HG02798 (cell line): Measurements from ENCODE around the gene RAVER2.

Source experiments
- ATAC-seq: cut with Tn5 transposase; IDR thresholded peaks from one replicate; pipeline ENCODE4 v1.9.1; 2021; ENCODE audit warnings: mild to moderate bottlenecking; ENCODE audit not compliant: unreplicated experiment, poor library complexity

Gene RAVER2

GRCh38 chr1:64867266-64867665 is 122.4 kb downstream of the RAVER2 start:
- ATAC-seq, result no peak

- ATAC-seq, result no peak
Observed at GRCh38 chr1:64871256-64871655, 126.4 kb downstream of the RAVER2 start.

DNA sequence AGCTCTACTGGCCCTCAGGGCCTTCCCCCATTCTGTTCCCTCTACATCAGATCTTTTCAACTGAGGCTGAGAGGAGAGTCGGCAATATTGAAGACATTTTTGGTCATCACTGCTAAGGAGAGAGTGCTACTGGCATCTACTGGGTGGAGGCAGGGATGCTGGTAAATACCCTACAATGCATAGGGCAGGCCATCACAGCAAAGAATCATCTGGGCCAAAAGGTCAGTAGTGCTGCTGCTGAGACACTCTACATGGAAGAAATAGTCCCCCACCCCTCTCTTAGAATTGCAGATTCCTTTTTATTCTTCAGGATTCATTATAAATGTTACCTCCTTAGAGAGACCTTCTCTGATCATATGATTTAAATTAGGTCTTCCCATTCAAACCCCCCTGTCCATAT is 127.2 kb downstream of the RAVER2 start:
- ATAC-seq, result no peak

GRCh38 chr1:64873576-64873975 is 128.7 kb downstream of the RAVER2 start:
- ATAC-seq, result no peak

GRCh38 chr1:64874666-64875065 is 129.8 kb downstream of the RAVER2 start:
- ATAC-seq, result no peak

- ATAC-seq, result no peak
Observed at GRCh38 chr1:64875101-64875500, 130.2 kb downstream of the RAVER2 start.

DNA sequence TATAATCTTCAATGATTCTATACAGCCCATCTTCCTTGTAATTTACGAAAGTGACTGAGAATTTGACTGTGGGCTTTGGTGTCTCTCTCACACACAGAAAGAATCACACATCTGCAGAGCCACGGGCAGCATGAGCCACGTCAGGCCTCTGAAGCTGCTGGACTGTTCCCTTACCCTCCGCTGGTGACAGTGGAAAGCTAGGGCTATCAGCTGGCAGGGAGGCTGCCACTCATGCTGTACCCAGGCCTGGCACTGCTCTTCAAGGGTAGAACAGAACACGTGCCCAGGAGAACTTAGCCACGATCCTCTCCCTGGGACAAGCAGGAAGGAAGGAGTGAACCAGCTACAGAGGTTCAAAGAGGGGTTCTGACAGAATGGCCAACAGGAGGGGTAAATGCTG is 130.7 kb downstream of the RAVER2 start:
- ATAC-seq, result no peak

- ATAC-seq, result no peak
Observed at GRCh38 chr1:64877151-64877550, 132.3 kb downstream of the RAVER2 start.

DNA sequence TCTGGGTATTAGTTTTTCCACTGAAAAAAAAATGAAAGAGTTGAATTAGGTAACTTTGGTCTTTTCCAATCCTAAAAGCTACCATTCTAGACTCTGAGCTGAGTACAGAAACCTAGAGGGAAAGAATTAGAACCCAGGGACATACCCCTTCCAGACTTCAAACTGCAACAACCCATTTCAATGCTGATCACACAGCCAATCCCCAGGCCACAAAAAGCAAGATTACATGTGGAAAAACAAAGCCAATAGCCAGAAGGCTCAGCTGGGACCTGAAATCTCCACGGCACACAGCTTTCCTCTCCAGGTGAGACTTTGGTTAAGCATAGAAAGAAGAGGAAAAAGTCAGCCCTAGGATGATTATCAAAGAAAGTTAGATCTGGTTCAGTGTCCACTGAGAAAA is 132.7 kb downstream of the RAVER2 start:
- ATAC-seq, result no peak

DNA sequence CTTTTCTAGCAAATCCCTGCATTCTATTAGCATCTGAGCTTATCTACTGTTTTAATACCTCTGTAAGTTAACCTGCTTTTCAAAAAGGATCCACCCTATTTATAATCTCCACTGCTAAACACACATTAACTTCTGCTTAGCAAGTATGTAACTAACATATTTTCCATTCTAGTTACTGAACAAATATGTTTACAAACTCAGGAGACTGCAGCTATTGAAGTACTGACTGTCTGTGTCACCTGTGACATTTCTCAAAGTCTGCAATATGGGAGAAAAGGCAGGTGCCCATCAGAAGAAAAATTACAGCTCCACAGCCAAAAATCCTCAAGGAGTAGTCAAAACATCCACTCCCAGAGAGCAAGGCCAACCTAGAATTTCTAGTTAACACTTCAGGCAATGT is 133.2 kb downstream of the RAVER2 start:
- no peak for ATAC-seq

GRCh38 chr1:64878931-64879611 is 134.2 kb downstream of the RAVER2 start:
- ATAC-seq, result no peak

DNA sequence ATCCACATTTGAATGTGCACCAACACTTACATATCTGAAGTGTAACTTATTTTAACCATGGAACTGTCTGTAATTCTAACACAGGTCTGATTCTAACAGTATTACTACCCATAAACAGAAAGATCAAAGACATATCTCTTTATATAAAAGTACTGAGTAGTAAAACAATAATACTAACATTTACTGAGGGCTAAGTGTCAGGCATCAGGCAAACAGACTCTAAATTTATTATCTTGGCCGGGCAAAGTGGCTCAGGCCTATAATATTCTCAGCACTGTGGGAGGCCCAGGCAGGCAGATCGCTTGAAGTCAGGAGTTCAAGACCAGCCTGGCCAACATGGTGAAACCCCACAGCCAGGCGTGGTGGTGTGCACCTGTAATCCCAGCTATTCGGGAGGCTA is 135.6 kb downstream of the RAVER2 start:
- ATAC-seq, result no peak

DNA sequence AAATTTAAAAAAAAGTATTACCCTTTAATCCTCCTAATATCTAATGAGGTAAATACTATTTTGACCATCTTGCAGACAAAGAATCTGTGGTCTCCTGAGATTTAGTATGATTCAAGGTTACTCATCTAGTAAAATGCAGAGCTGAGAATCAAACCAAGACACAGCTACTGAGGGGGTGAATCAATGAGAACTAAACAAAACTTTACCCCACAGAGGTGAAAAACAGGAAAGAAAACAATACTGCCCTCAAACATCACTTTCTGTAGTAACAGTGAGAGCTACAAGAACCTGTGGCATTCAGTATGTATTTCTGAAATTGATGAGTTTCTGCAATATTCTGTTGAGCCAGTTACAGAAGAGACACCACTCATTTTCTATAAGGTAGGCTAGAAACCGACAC is 136.4 kb downstream of the RAVER2 start:
- ATAC-seq, result no peak
